ENCODE results near the gene OR1E1. TPM values are rescaled to one million over a fixed set of nuclear protein-coding genes. Genes with fewer than 3 reads are reported as not detected.

The OR1E1 gene, protein sequence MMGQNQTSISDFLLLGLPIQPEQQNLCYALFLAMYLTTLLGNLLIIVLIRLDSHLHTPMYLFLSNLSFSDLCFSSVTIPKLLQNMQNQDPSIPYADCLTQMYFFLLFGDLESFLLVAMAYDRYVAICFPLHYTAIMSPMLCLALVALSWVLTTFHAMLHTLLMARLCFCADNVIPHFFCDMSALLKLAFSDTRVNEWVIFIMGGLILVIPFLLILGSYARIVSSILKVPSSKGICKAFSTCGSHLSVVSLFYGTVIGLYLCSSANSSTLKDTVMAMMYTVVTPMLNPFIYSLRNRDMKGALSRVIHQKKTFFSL
- not detected in 2 replicates for total RNA-seq

DNA sequence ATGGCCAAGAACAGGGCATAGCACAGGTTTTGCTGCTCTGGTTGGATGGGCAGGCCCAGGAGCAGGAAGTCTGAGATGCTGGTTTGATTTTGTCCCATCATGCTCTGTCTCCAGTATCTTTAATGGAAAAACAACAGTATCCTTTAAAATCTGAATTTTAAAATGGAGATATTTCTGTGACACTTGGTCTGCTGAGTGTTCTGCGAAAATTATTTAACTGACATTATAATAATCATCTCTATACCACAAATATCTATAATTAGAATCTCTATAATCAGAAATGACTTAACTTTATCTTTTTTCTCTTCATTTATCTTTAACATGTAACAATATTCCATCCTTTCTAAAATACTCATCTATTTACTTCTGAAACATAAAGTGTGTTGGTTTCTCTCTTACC, at the start of gene OR1E1:
Gene OR1E1, minus strand, starts transcription at position 101 of the 400 bp plus-strand sequence. Its CDS starts 0 bp downstream, at position 101.

DNA sequence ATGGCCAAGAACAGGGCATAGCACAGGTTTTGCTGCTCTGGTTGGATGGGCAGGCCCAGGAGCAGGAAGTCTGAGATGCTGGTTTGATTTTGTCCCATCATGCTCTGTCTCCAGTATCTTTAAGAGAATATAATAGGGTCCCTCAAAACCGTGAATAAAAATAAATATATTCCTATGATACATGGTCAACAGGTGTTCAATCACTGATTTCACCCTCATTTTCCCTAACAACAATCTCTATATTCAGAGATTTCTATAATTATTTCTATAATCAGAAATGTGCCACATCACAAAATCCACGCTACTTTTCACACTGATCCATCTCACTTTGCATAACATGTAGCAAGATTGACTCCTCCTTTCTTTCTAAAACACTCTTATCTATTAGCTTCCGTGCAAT, 35.5 kb upstream of the OR1E1 start, which contains the start of gene OR1E2:
Gene OR1E2, minus strand, starts transcription at position 101 of the 400 bp plus-strand sequence. Its CDS starts 0 bp downstream, at position 101.

DNA sequence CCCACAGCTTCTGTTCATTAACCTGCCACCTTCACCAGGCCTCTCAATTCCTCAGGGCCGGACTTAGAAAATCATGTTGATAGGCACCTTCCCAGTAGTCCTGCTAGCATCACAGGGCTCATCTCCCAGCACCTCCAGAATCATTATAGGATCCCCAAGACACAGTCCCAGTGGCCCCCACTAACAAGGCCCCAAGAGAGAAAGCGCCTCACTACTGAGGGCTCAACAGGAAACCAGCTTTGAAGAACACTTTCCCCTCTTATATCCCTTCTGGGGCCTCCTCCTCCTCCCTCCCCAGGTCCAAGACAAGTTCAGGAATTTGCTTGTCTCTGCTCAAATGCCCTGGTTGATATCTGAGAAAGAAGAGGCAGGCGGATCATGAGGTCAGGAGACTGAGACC, 12.9 kb upstream of the OR1E1 start, which contains the start of gene OR3A3:
Gene OR3A3, plus strand, starts transcription at position 301 of the 400 bp plus-strand sequence.

DNA sequence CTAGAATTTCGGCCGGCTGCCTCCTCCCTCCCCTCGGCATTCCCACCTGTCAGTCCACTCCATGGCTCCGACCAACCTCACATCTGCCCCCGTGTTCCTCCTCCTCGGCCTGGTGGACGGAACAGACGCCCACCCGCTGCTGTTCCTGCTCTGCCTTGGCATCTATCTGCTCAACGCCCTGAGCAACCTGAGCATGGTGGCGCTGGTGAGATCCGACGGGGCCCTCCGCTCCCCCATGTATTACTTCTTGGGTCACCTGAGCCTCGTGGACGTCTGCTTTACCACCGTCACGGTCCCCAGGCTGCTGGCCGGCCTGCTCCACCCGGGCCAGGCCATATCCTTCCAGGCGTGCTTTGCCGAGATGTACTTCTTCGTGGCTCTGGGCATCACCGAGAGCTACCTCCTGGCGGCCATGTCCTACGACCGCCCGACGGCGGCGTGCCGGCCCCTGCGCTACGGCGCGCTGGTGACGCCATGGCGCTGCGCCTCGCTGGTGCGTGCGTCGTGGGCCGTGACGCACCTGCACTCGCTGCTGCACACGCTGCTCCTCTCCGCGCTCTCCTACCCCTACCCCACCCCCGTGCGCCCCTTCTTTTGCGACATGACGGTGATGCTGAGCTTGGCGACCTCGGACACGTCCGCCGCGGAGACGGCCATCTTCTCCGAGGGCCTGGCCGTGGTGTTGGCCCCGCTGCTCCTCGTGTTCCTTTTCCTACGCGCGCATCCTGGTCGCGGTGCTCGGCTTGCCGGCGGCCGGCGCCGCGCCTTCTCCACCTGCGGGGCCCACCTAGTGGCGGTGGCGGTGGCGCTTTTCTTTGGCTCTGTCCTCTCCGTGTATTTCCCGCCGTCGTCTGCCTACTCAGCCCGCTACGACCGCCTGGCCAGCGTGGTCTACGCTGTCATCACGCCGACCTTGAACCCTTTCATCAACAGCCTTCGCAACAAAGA, 12.1 kb downstream of the OR1E1 start, which contains the start of gene OR3A2:
Gene OR3A2, minus strand, starts transcription at position 440 of the 948 bp plus-strand sequence.

Small RNA genes within 50 kb of the gene (small RNA-seq; reads per million reads assigned to genes)
- gene OR1AC1P: not detected

Other genes starting within 250 kb of the OR1E1 start
- not detected in 2 replicates for gene OR1A2, start 200.9 kb downstream of the OR1E1 start, total RNA-seq
- gene OR1A1, start 190.7 kb downstream of the OR1E1 start, total RNA-seq: not detected in 2 replicates
- gene OR3A1, start 100.0 kb downstream of the OR1E1 start, total RNA-seq: 0.13 TPM in 1 of 2 replicates, not detected in the other
- gene OR3A2, start 12.1 kb downstream of the OR1E1 start, total RNA-seq: 0.26 TPM in 1 of 2 replicates, not detected in the other
- gene OR3A3, start 13.0 kb upstream of the OR1E1 start, total RNA-seq: not detected in 2 replicates
- gene OR1E2, start 35.4 kb upstream of the OR1E1 start, total RNA-seq: 0.13 TPM in 1 of 2 replicates, not detected in the other
- 1.3 TPM in 1 of 2 replicates, not detected in the other for gene SPATA22, start 73.4 kb upstream of the OR1E1 start, total RNA-seq
- 0.26 and 0.97 TPM in 2 replicates for gene ASPA, start 77.6 kb upstream of the OR1E1 start, total RNA-seq
- 0.91 and 2.2 TPM in 2 replicates for gene TRPV3, start 159.4 kb upstream of the OR1E1 start, total RNA-seq
- 2.0 and 2.5 TPM in 2 replicates for gene TRPV1, start 211.0 kb upstream of the OR1E1 start, total RNA-seq
- gene SHPK, start 237.8 kb upstream of the OR1E1 start, total RNA-seq: 11.8 and 14.1 TPM in 2 replicates
- gene CTNS, start 238.3 kb upstream of the OR1E1 start, total RNA-seq: 12.6 and 23.1 TPM in 2 replicates

All from articular chondrocyte of knee joint (primary cell).